ENCODE measurements around the gene PRDX5. TPM values are rescaled to one million over a fixed set of nuclear protein-coding genes. Genes with fewer than 3 reads are reported as not detected.

PRDX5 gene
- total and polyA plus RNA-seq, 9 of the 15 experiments (the other 6 are each of a cell fraction or from before 2014, with no cell fraction given), result 40.8 to 327 (median 204) TPM

- TF ChIP-seq USF1 (CRISPR knock-in tag; IDR thresholded peaks at IDR 0.05) (no peak), ZNF77 (CRISPR knock-in tag; IDR thresholded peaks at IDR 0.05) (no peak), PHF21A (IDR thresholded peaks at IDR 0.05; ENCODE audit: borderline replicate concordance, low read depth) (no peak), YY1 (IDR thresholded peaks at IDR 0.05; ENCODE audit: borderline replicate concordance in 1 of 3, control insufficient read depth in 1 of 3, extremely low read depth in 1 of 3, insufficient read depth in 3 of 3, insufficient read length in 1 of 3, insufficient replicate concordance in 2 of 3, low read depth in 1 of 3, low read length in 2 of 3) (peak in 1 of 3 experiments; percentile 21), CBX5 (IDR thresholded peaks at IDR 0.05; ENCODE audit: borderline replicate concordance, low read depth) (no peak), ZNF324 (CRISPR knock-in tag; IDR thresholded peaks at IDR 0.05) (no peak), KDM2B (CRISPR knock-in tag; IDR thresholded peaks at IDR 0.05) (no peak), ZNF3 (CRISPR knock-in tag; IDR thresholded peaks at IDR 0.05) (no peak), SMARCC2 (IDR thresholded peaks at IDR 0.05; ENCODE audit: low read depth) (no peak), MEIS2 (IDR thresholded peaks at IDR 0.05; ENCODE audit: partially characterized antibody) (no peak), GTF3C2 (IDR thresholded peaks at IDR 0.05; ENCODE audit: borderline replicate concordance, extremely low read depth, insufficient read length) (no peak), POLR3A (IDR thresholded peaks at IDR 0.05; ENCODE audit: borderline replicate concordance, extremely low read depth, insufficient read depth, insufficient read length) (no peak), ATF2 (CRISPR knock-in tag; IDR thresholded peaks at IDR 0.05) (no peak), ATF4 (CRISPR knock-in tag; IDR thresholded peaks at IDR 0.05) (no peak), E4F1 (CRISPR knock-in tag; IDR thresholded peaks at IDR 0.05; ENCODE audit: borderline replicate concordance) (no peak), DNMT1 (IDR thresholded peaks at IDR 0.05) (no peak), MAZ (CRISPR knock-in tag; conservative IDR thresholded peaks at IDR 0.05 in 1 of 2, IDR thresholded peaks at IDR 0.05 in 1 of 2) (peak; percentile 51 to 58; a peak in 3 of 4 replicates)
Observed at GRCh38 chr11:64284048-64284961, 33.6 kb upstream of the PRDX5 start, which contains the start of gene BAD (continued).
